SU-DHL-6 (cell line): ENCODE data around the gene AGAP1.

ENCODE experiments used
- H2AFZ ChIP-seq: fragments of 200-600 bp; sonication (generic); 2 replicates; pipeline ENCODE4 v1.6.1; 2014; ENCODE audit warnings: low read depth, mild to moderate bottlenecking, moderate library complexity, mixed read lengths, antibody characterized with exemption, low read length; ENCODE audit not compliant: severe bottlenecking
- H3F3A ChIP-seq: fragments of 200-600 bp; shearing (Covaris generic); 2 replicates; pipeline ENCODE4 v1.6.0; 2016; ENCODE audit warnings: antibody characterized with exemption, mild to moderate bottlenecking; ENCODE audit not compliant: insufficient read depth
- H3K27ac ChIP-seq: fragments of 200-600 bp; sonication (generic); 2 replicates; pipeline ENCODE4 v1.5.1; 2016; ENCODE audit warnings: low read depth, mild to moderate bottlenecking, low read length, moderate library complexity, mixed read lengths
- H3K27me3 ChIP-seq: fragments of 200-600 bp; sonication (generic), shearing (Covaris generic); 2 replicates; pipeline ENCODE4 v1.6.0; 2014; ENCODE audit warnings: mild to moderate bottlenecking, low read length
- H3K36me3 ChIP-seq: fragments of 200-600 bp; sonication (generic); 2 replicates; pipeline ENCODE4 v1.6.1; 2014; ENCODE audit warnings: mild to moderate bottlenecking, low read length, mixed read lengths
- H3K4me2 ChIP-seq: fragments of 300-600, 200-600 bp; shearing (Covaris generic), sonication (generic); 2 replicates; pipeline ENCODE4 v1.6.0; 2014; ENCODE audit warnings: low read length, low read depth, mild to moderate bottlenecking; ENCODE audit not compliant: poor library complexity, severe bottlenecking
- H3K4me3 ChIP-seq: fragments of 200-600 bp; sonication (generic); 2 replicates; pipeline ENCODE4 v1.5.1; 2014; ENCODE audit warnings: antibody characterized with exemption, low read length, mild to moderate bottlenecking, mixed read lengths; ENCODE audit not compliant: insufficient read depth, poor library complexity, severe bottlenecking
- H3K79me2 ChIP-seq: fragments of 200-600 bp; sonication (generic); 2 replicates; pipeline ENCODE4 v1.6.1; 2014; ENCODE audit warnings: mild to moderate bottlenecking, low read length, moderate library complexity; ENCODE audit not compliant: insufficient read depth
- H3K9ac ChIP-seq: fragments of 200-600 bp; sonication (generic); 2 replicates; pipeline ENCODE4 v1.7.0; 2014; ENCODE audit warnings: mild to moderate bottlenecking, low read length
- H3K9me2 ChIP-seq: fragments of 200-600 bp; sonication (generic); replicated peaks from 2 replicates; pipeline ENCODE4 v1.6.1; 2014; ENCODE audit warnings: low read length; ENCODE audit not compliant: insufficient read depth
- H3K9me3 ChIP-seq: fragments of 200-600 bp; sonication (generic); 2 replicates; pipeline ENCODE4 v1.6.1; 2014; ENCODE audit warnings: low read length, mixed read lengths; ENCODE audit not compliant: insufficient read depth
- H4K20me1 ChIP-seq: fragments of 200-600 bp; sonication (generic); 2 replicates; pipeline ENCODE4 v1.6.1; 2014; ENCODE audit warnings: low read depth, mild to moderate bottlenecking, antibody characterized with exemption, low read length, moderate library complexity, mixed read lengths
- EZH2phosphoT487 ChIP-seq: fragments of 200-600 bp; sonication (generic), shearing (Covaris generic); conservative IDR thresholded peaks from 2 replicates; pipeline ENCODE4 v1.6.1; 2018; ENCODE audit warnings: mild to moderate bottlenecking, antibody characterized with exemption, low read length, moderate library complexity, mixed read lengths
- TF ChIP-seq, protein P1 (sequence below): fragments of 200-600 bp; sonication (generic); IDR thresholded peaks from one replicate; pipeline ENCODE4 v1.5.1; 2017; ENCODE audit warnings: antibody characterized with exemption, mild to moderate bottlenecking, low read length, moderate library complexity; ENCODE audit not compliant: insufficient read depth, poor library complexity, severe bottlenecking

Gene AGAP1

DNA sequence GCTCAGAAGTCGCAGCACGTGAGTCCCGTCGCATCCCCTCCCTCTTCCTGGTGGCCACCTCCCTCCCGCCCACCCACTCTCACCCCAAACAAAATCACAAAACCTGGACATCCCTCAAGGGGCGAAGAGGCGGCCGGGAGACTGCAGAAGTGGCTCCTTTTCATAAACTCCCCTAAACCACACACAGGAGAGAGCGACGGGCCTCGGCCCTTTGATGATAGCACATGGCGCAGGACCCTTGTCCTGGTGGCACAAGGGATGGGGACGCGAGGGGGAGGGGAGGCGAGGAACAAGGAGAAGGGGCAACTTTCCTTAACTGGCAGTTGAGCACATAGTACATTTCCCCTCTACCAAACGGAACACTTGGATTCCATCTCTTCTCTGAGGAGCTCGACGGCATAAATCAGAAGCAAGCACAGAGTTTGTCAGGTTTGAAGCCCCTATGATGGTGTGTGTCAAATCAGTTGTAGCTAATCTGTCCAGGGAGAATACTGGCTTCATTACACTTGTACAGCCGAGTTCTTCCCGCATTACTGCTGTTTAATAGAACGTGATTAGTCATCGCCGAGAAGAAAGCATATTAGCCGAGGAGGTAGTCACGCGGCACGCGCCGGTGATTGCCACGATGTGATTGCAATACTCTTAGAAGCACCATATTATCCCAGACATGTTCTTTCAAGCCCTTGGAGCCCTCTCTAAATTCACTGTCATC lies 630.5 kb downstream of the AGAP1 start:
- Histone ChIP-seq H3F3A (no peaks in the 10 kb centered on the region), H3K27ac (no peak overlapping the region), H3K79me2 (no peaks in the 10 kb centered on the region), H3K4me3 (no peak overlapping the region), H3K36me3 (no peaks in the 10 kb centered on the region), H3K4me2 (no peak overlapping the region), H3K9me2 (no peaks in the 10 kb centered on the region), H3K27me3 (no peaks in the 10 kb centered on the region), H2AFZ (no peak overlapping the region), H3K9me3 (no peaks in the 10 kb centered on the region), H4K20me1 (no peaks in the 10 kb centered on the region), H3K9ac (no peak overlapping the region)
- no peak for TF ChIP-seq EZH2phosphoT487
- TF ChIP-seq, protein P1, sequence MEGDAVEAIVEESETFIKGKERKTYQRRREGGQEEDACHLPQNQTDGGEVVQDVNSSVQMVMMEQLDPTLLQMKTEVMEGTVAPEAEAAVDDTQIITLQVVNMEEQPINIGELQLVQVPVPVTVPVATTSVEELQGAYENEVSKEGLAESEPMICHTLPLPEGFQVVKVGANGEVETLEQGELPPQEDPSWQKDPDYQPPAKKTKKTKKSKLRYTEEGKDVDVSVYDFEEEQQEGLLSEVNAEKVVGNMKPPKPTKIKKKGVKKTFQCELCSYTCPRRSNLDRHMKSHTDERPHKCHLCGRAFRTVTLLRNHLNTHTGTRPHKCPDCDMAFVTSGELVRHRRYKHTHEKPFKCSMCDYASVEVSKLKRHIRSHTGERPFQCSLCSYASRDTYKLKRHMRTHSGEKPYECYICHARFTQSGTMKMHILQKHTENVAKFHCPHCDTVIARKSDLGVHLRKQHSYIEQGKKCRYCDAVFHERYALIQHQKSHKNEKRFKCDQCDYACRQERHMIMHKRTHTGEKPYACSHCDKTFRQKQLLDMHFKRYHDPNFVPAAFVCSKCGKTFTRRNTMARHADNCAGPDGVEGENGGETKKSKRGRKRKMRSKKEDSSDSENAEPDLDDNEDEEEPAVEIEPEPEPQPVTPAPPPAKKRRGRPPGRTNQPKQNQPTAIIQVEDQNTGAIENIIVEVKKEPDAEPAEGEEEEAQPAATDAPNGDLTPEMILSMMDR, result no peak

- Histone ChIP-seq H3K9me2 (no peaks in the 10 kb centered on the region), H4K20me1 (no peaks in the 10 kb centered on the region), H3K4me2 (no peak overlapping the region), H3K36me3 (no peaks in the 10 kb centered on the region), H3K4me3 (no peak overlapping the region), H3F3A (no peaks in the 10 kb centered on the region), H3K79me2 (no peaks in the 10 kb centered on the region), H3K27ac (no peak overlapping the region), H3K9ac (no peak overlapping the region), H2AFZ (no peak overlapping the region), H3K27me3 (no peaks in the 10 kb centered on the region), H3K9me3 (no peaks in the 10 kb centered on the region)
- TF ChIP-seq, protein P1, result no peak
- no peak for TF ChIP-seq EZH2phosphoT487
Observed at GRCh38 chr2:236125541-236125940, 631.7 kb downstream of the AGAP1 start.

- Histone ChIP-seq H3K27ac (no peak overlapping the region), H3K9me2 (no peaks in the 10 kb centered on the region), H3K4me3 (no peak overlapping the region), H3K36me3 (no peaks in the 10 kb centered on the region), H3F3A (no peaks in the 10 kb centered on the region), H4K20me1 (no peaks in the 10 kb centered on the region), H3K4me2 (no peak overlapping the region), H3K79me2 (no peaks in the 10 kb centered on the region), H3K27me3 (no peaks in the 10 kb centered on the region), H2AFZ (no peak overlapping the region), H3K9me3 (no peaks in the 10 kb centered on the region), H3K9ac (no peak overlapping the region)
- TF ChIP-seq EZH2phosphoT487, result no peak
- TF ChIP-seq, protein P1, result no peak
Observed at GRCh38 chr2:236127010-236127409, 633.2 kb downstream of the AGAP1 start.
